ENCODE data around the gene ACTR3.
"Not testable (repeated sequence)": the region's sequence is repeated elsewhere in the genome, so short reads cannot be mapped to it uniquely, and the experiment has no call there.

ACTR3 gene

DNA sequence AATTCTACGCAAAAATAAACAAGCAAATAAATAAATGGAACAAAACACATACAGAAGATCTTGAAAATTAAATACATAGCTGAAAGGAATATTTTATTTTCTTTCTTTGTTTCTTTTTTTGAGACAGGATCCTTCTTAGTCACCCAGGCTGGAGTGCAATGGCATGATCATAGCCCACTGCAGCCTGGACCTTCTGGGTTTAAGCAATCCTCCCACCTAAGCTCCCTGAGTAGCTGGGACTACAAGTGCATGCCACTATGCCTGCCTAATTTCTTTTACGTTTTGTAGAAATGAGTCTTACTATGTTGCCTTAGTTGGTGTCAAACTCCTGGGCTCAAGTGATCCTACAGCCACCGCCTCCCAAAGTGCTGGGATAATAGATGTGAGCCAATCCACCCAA lies 44.6 kb upstream of the ACTR3 start:
- H4K20me1 ChIP-seq (ENCODE audit: control insufficient read depth, insufficient read depth, low read depth, low read length) = no peaks in the 10 kb centered on the region
- no peak overlapping the region for H3K4me3 ChIP-seq (ENCODE audit: low read length)
- no peak for TF ChIP-seq EZH2phosphoT487 (IDR thresholded peaks at IDR 0.05; ENCODE audit: borderline replicate concordance, low read length)
- TF ChIP-seq, protein P1, sequence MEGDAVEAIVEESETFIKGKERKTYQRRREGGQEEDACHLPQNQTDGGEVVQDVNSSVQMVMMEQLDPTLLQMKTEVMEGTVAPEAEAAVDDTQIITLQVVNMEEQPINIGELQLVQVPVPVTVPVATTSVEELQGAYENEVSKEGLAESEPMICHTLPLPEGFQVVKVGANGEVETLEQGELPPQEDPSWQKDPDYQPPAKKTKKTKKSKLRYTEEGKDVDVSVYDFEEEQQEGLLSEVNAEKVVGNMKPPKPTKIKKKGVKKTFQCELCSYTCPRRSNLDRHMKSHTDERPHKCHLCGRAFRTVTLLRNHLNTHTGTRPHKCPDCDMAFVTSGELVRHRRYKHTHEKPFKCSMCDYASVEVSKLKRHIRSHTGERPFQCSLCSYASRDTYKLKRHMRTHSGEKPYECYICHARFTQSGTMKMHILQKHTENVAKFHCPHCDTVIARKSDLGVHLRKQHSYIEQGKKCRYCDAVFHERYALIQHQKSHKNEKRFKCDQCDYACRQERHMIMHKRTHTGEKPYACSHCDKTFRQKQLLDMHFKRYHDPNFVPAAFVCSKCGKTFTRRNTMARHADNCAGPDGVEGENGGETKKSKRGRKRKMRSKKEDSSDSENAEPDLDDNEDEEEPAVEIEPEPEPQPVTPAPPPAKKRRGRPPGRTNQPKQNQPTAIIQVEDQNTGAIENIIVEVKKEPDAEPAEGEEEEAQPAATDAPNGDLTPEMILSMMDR (IDR thresholded peaks at IDR 0.05; ENCODE audit: low read depth, low read length, poor library complexity, severe bottlenecking) = no peak
- H3K9me2 ChIP-seq (replicated peaks; ENCODE audit: control insufficient read depth, low read length) = no peaks in the 10 kb centered on the region
- H3K4me2 ChIP-seq (ENCODE audit: low read length) = no peak overlapping the region
- no peaks in the 10 kb centered on the region for H3F3A ChIP-seq (ENCODE audit: control insufficient read depth, insufficient read depth)
- peaks cover 7% of the 10 kb centered on the region for H3K4me1 ChIP-seq (ENCODE audit: control insufficient read depth, low read length)
- H3K9me3 ChIP-seq (ENCODE audit: control insufficient read depth, insufficient read depth, low read length) = peaks cover 12% of the 10 kb centered on the region; the same call in 1 of the 2 replicates
- no peaks in the 10 kb centered on the region for H3K79me2 ChIP-seq (ENCODE audit: control insufficient read depth, low read length)
- no peaks in the 10 kb centered on the region for H3K27me3 ChIP-seq (ENCODE audit: control insufficient read depth, low read length)
- no peak overlapping the region for H3K27ac ChIP-seq (ENCODE audit: low read depth, low read length)
- H3K36me3 ChIP-seq (ENCODE audit: control insufficient read depth, low read length) = peaks cover 3% of the 10 kb centered on the region; the same call in 1 of the 2 replicates

DNA sequence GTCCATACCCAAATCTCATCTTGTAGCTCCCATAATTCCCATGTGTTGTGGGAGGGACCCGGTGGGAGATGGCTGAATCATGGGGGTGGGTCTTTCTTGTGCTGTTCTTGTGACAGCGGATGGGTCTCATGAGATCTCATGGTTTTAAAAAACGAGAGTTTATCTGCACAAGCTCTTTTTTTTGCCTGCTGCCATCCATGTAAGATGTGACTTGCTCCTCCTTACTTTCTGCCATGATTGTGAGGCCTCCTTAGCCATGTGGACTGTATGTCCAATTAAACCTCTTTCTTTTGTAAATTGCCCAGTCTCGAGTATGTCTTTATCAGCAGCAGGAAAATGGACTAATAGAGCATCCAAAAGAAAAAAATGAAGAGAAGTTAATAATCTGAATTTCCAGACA lies 44.1 kb upstream of the ACTR3 start:
- not testable (repeated sequence) for H3K27me3 ChIP-seq (ENCODE audit: control insufficient read depth, low read length); H3K4me3 ChIP-seq (ENCODE audit: low read length); H3K4me2 ChIP-seq (ENCODE audit: low read length); H3K36me3 ChIP-seq (ENCODE audit: control insufficient read depth, low read length); H3F3A ChIP-seq (ENCODE audit: control insufficient read depth, insufficient read depth); H4K20me1 ChIP-seq (ENCODE audit: control insufficient read depth, insufficient read depth, low read depth, low read length); H3K9me2 ChIP-seq (replicated peaks; ENCODE audit: control insufficient read depth, low read length); H3K79me2 ChIP-seq (ENCODE audit: control insufficient read depth, low read length); H3K27ac ChIP-seq (ENCODE audit: low read depth, low read length); H3K4me1 ChIP-seq (ENCODE audit: control insufficient read depth, low read length)
- H3K9me3 ChIP-seq (ENCODE audit: control insufficient read depth, insufficient read depth, low read length) = peaks cover 12% of the 10 kb centered on the region; the same call in 1 of the 2 replicates

DNA sequence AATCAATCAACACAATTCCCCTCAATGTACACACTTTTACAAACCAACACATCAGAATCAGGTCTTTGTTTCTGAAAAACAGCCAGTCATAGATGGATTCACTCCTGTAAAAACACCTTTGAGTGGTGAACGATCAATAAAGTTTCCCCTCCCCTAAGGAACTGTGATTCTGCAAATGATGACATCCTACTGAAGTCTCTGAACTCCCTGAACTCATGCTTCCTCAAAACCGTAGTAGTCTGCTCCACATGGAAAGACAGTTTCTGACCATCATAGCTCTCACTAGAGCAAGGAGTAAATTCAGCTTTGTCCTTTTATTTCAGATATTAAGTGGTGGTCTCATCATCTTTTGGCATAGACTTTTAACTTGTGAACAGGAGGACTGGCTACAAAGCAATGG lies 43.5 kb upstream of the ACTR3 start:
- Histone ChIP-seq H3F3A (ENCODE audit: control insufficient read depth, insufficient read depth) (no peaks in the 10 kb centered on the region), H3K27me3 (ENCODE audit: control insufficient read depth, low read length) (no peaks in the 10 kb centered on the region), H3K4me1 (ENCODE audit: control insufficient read depth, low read length) (peaks cover 7% of the 10 kb centered on the region), H3K27ac (ENCODE audit: low read depth, low read length) (no peak overlapping the region), H3K4me3 (ENCODE audit: low read length) (no peak overlapping the region), H3K36me3 (ENCODE audit: control insufficient read depth, low read length) (peaks cover 3% of the 10 kb centered on the region; the same call in 1 of the 2 replicates), H3K9me3 (ENCODE audit: control insufficient read depth, insufficient read depth, low read length) (peaks cover 12% of the 10 kb centered on the region; the same call in 1 of the 2 replicates), H4K20me1 (ENCODE audit: control insufficient read depth, insufficient read depth, low read depth, low read length) (no peaks in the 10 kb centered on the region), H3K4me2 (ENCODE audit: low read length) (no peak overlapping the region), H3K79me2 (ENCODE audit: control insufficient read depth, low read length) (no peaks in the 10 kb centered on the region), H3K9me2 (replicated peaks; ENCODE audit: control insufficient read depth, low read length) (no peaks in the 10 kb centered on the region)
- TF ChIP-seq, protein P1 (IDR thresholded peaks at IDR 0.05; ENCODE audit: low read depth, low read length, poor library complexity, severe bottlenecking) = no peak
- no peak for TF ChIP-seq EZH2phosphoT487 (IDR thresholded peaks at IDR 0.05; ENCODE audit: borderline replicate concordance, low read length)

DNA sequence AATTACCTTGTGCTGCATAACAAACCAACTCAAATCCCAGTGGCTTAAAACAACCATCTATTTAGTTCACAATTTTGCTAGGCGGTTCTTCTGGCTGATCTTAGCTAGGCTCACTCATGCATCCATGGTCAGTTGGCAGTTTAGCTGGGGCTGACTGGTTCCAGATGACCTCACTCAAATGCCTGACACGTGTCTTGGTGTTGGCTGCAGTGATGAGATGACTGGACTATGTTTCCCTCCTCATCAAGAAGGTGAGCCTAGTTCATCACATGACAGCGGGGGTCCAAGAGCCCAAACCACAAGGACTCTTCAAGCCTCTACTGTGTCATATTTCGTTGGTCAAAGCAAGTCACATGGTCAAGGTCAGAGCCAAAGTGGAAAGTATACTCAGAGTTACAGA lies 42.7 kb upstream of the ACTR3 start:
- Histone ChIP-seq H3K4me1 (ENCODE audit: control insufficient read depth, low read length) (peaks cover 7% of the 10 kb centered on the region), H3K36me3 (ENCODE audit: control insufficient read depth, low read length) (peaks cover 3% of the 10 kb centered on the region; the same call in 1 of the 2 replicates), H4K20me1 (ENCODE audit: control insufficient read depth, insufficient read depth, low read depth, low read length) (no peaks in the 10 kb centered on the region), H3K27me3 (ENCODE audit: control insufficient read depth, low read length) (no peaks in the 10 kb centered on the region), H3K4me2 (ENCODE audit: low read length) (no peak overlapping the region), H3K79me2 (ENCODE audit: control insufficient read depth, low read length) (no peaks in the 10 kb centered on the region), H3K9me3 (ENCODE audit: control insufficient read depth, insufficient read depth, low read length) (peaks cover 12% of the 10 kb centered on the region; the same call in 1 of the 2 replicates), H3K27ac (ENCODE audit: low read depth, low read length) (no peak overlapping the region), H3K4me3 (ENCODE audit: low read length) (no peak overlapping the region), H3F3A (ENCODE audit: control insufficient read depth, insufficient read depth) (no peaks in the 10 kb centered on the region), H3K9me2 (replicated peaks; ENCODE audit: control insufficient read depth, low read length) (no peaks in the 10 kb centered on the region)
- TF ChIP-seq, protein P1 (IDR thresholded peaks at IDR 0.05; ENCODE audit: low read depth, low read length, poor library complexity, severe bottlenecking) = no peak
- no peak for TF ChIP-seq EZH2phosphoT487 (IDR thresholded peaks at IDR 0.05; ENCODE audit: borderline replicate concordance, low read length)
